Loucy (cell line): ENCODE measurements around the gene BAK1.

Experiments used
- EZH2phosphoT487 ChIP-seq: fragments of 200-600 bp; IDR thresholded peaks from 2 replicates; pipeline ENCODE4 v1.6.1; 2018; ENCODE audit warnings: antibody characterized with exemption, mild to moderate bottlenecking, moderate library complexity, borderline replicate concordance
- TF ChIP-seq, protein P1 (sequence below): fragments of 200-600 bp; sonication (generic); conservative IDR thresholded peaks from 2 replicates; pipeline ENCODE4 v1.5.1; 2014; ENCODE audit warnings: mild to moderate bottlenecking, antibody characterized with exemption, low read length

DNA sequence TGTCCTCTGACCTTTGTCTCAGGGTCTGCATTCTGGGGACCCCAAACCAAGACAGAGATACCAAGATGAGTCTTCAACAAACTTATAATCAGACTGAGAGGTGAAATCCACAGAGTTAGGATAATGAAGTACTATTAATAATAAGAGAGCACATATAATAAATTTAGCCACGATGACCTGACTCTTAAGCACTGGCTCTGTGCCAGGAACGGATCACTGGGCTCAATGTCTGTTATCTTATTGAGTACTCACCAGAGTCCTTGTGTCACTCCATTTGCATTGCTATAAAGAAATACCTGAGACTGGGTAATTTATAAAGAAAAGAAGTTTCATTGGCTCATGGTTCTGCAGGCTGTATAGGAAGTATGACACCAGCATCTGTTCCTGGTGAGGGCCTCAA, 22.1 kb upstream of the BAK1 start:
- TF ChIP-seq, protein P1, sequence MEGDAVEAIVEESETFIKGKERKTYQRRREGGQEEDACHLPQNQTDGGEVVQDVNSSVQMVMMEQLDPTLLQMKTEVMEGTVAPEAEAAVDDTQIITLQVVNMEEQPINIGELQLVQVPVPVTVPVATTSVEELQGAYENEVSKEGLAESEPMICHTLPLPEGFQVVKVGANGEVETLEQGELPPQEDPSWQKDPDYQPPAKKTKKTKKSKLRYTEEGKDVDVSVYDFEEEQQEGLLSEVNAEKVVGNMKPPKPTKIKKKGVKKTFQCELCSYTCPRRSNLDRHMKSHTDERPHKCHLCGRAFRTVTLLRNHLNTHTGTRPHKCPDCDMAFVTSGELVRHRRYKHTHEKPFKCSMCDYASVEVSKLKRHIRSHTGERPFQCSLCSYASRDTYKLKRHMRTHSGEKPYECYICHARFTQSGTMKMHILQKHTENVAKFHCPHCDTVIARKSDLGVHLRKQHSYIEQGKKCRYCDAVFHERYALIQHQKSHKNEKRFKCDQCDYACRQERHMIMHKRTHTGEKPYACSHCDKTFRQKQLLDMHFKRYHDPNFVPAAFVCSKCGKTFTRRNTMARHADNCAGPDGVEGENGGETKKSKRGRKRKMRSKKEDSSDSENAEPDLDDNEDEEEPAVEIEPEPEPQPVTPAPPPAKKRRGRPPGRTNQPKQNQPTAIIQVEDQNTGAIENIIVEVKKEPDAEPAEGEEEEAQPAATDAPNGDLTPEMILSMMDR = no peak
- TF ChIP-seq EZH2phosphoT487 = no peak
